Right cardiac atrium (tissue), 5 donors: ENCODE measurements around the gene NTHL1. TPM values are rescaled to one million over a fixed set of nuclear protein-coding genes. Genes with fewer than 3 reads are reported as not detected.

Experiments
- ATAC-seq, 2 donors: fragments of 200-7000 bp; cut with Tn5 transposase; one replicate each; pipeline versions ENCODE4 v1.8.0 to v1.9.1; 2020; ENCODE audit warnings: moderate library complexity in 2 of 2, mild to moderate bottlenecking in 1 of 2
- DNase-seq, 3 donors: peaks; one replicate each; pipeline ENCODE4 v3.0.0-alpha.2; 2020
- H3K27ac ChIP-seq: one replicate; pipeline ENCODE4 v1.5.1; 2013; ENCODE audit warnings: mild to moderate bottlenecking, low read length, control low read depth, moderate library complexity
- H3K27me3 ChIP-seq: one replicate; pipeline ENCODE4 v1.6.1; 2013; ENCODE audit not compliant: control insufficient read depth, insufficient read depth
- H3K4me1 ChIP-seq: one replicate; pipeline ENCODE4 v1.6.1; 2013; ENCODE audit warnings: low read length; ENCODE audit not compliant: control insufficient read depth, insufficient read depth
- H3K4me3 ChIP-seq: one replicate; pipeline ENCODE4 v1.5.1; 2013; ENCODE audit warnings: low read length, control low read depth
- H3K9me3 ChIP-seq: one replicate; pipeline ENCODE4 v1.6.1; 2013; ENCODE audit warnings: low read length; ENCODE audit not compliant: control insufficient read depth
- WGBS: extraction: QIAGEN DNeasy Blood & Tissue Kit; methylation state at CpG from one replicate; pipeline ENCODE4 v1.1.7; 2013; 5-methylcytosine and 5-hydroxymethylcytosine counted together
- intact Hi-C, 4 donors: fragments of 100-400 bp; cut with DNase I; formaldehyde crosslinking; loops; one replicate each; pipeline versions ENCODE4 v1.11.0 to v1.14.0; 2022 to 2023
- polyA plus RNA-seq: library from polyadenylated mRNA; stranded (reverse); fragments of 200-250 nt; gene quantifications from one replicate; pipeline ENCODE4 v1.2.3, GENCODE V29; 2013
- total RNA-seq, 4 donors: library from RNA; stranded (reverse); fragmentation: NEBNext Ultra II Directional; extraction: Animal tissue kit (Norgen Biotek cat#: 25700); gene quantifications; one replicate each; pipeline ENCODE4 v1.2.1, GENCODE V29; 2021
- donor health status: healthy with polysubstance abuse.
- donor health status: DM: no; HTN: yes; CAD: no.
- donor health status: DM: no; HTN: no; CAD: no.
- donor health status: DM: no; HTN: yes; CAD: no; lungs with severe emphysema.
- donor health status: DM: yes; HTN: yes; CAD: no.

Gene NTHL1
- total and polyA plus RNA-seq, 5 donors: 4.3 to 21.3 (median 13.4) TPM

- 70% methylated on average over 16 of the region's 16 CpGs for WGBS
- Histone ChIP-seq H3K27ac (peak overlapping the region; percentile 13), H3K4me1 (peaks cover 5% of the 10 kb centered on the region), H3K9me3 (no peaks in the 10 kb centered on the region), H3K27me3 (no peaks in the 10 kb centered on the region), H3K4me3 (peak overlapping the region; percentile 94)
- DNase-seq (peak in 2 of 3 donors; percentile 62 to 64), ATAC-seq (no peak)
- intact Hi-C loops: loop anchor here in 1 of 4 donors (10.0 kb wide), 1 partner anchor 119 kb away; the partner anchor contains the start of gene RAB26
Observed at GRCh38 chr16:2025878-2026460, 21.7 kb downstream of the NTHL1 start.

DNA sequence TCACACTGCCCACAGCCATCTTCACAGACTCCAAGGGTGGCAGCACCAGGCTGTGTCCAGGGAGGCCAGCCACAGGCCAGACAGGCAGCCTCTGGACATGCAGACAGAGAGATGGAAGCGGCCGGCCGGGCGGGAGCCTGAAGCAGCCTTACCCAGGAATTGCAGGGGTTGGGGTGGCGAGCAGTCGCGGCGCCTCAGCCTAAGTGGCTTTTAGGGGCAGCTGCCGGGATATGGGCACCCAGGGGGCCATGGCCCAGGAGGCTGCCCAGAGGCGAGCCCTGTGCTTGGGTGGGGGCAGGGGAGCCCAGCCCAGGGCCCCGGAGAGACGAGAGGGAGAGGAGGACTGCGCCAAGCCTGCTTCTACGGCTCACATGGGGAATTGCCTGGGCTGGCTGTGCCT, 22.4 kb downstream of the NTHL1 start:
- H3K27ac ChIP-seq: no peak overlapping the region
- peak in 1 of 3 donors; percentile 61 for DNase-seq
- WGBS: 90% methylated on average over 14 of the region's 14 CpGs
- H3K4me3 ChIP-seq: no peak overlapping the region
- ATAC-seq: no peak
- no peaks in the 10 kb centered on the region for H3K9me3 ChIP-seq
- no peaks in the 10 kb centered on the region for H3K27me3 ChIP-seq
- peaks cover 5% of the 10 kb centered on the region for H3K4me1 ChIP-seq
- intact Hi-C loops: loop anchor here in 1 of 4 donors (10.0 kb wide), 1 partner anchor 120 kb away; the partner anchor contains the start of gene RAB26

- H3K4me1 ChIP-seq: peaks cover 5% of the 10 kb centered on the region
- DNase-seq (peak in 1 of 3 donors; percentile 45), ATAC-seq (no peak)
- H3K4me3 ChIP-seq: no peak overlapping the region
- no peaks in the 10 kb centered on the region for H3K27me3 ChIP-seq
- no peaks in the 10 kb centered on the region for H3K9me3 ChIP-seq
- 74% methylated on average over 12 of the region's 12 CpGs for WGBS
- intact Hi-C loops: loop anchor here in 3 of 4 donors (5.0 to 10.0 kb wide), 2 partner anchors 118 to 121 kb away; partner anchors contain the start of gene RAB26 (in 1 of the 3)
- peak overlapping the region; percentile 71 for H3K27ac ChIP-seq
Observed at GRCh38 chr16:2024032-2024420, 23.6 kb downstream of the NTHL1 start.

DNA sequence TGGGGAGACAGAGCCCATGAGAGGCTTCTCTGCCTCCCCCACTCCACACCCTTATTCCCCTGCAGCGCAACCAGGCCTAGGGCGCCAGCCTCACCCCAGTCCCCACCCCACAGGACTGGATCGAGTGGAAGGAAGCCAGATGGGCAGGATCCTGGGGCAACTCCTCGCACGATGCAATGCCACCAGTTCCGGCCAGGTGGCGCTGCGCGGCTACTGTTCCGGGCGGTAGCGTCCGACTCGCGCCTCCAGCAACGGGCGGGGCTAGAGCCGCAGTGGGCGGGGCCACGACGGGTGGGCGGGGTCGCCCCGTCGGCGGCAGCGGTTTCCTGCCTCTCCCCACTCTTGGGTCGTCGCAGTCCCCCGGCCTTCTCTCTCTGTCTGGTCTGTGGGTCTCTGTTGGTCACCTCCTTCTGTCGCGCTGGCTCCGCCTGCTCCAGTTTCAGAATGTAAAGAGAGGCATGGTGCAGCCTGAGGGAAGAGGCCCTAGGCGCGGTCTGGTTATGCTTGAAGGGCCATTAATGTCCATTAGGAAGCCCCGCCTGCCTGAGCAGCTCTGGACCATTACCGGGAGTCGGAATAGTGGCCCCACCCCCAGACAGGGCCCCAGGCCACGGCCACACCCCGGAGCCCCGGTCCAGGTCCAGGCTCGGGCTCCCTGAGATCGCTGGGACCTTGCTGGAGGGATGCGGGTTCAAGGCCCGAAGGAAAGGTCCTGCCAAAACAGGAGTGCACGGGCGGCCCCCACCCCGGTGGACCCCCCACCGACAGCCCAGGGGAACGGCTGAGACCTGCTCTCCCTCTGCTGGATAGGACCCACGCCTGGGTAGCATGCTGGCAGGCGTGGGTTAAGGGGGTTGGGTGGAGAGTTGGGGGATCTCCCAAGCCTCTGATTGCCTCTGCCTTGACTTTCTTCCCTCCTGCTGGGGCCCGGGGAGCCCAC, 24.3 kb downstream of the NTHL1 start:
- peak; percentile 91 to 98 (median 97) for DNase-seq
- Histone ChIP-seq H3K4me3 (peak overlapping the region; percentile 8), H3K27me3 (no peaks in the 10 kb centered on the region), H3K4me1 (peaks cover 5% of the 10 kb centered on the region), H3K9me3 (no peaks in the 10 kb centered on the region), H3K27ac (peak overlapping the region; percentile 71)
- ATAC-seq: peak; percentile 90
- intact Hi-C loops: loop anchor here (2.0 to 10.0 kb wide), 3 partner anchors 117 to 121 kb away; partner anchors contain the start of gene RAB26 (in 1 of the 4)
- 12% methylated on average over 53 of the region's 53 CpGs for WGBS

- H3K27ac ChIP-seq: no peak overlapping the region
- peak in 2 of 3 donors; percentile 78 for DNase-seq
- intact Hi-C loops: loop anchor here (2.0 to 10.0 kb wide), 3 partner anchors 118 to 122 kb away; partner anchors contain the start of gene RAB26 (in 1 of the 4)
- H3K4me3 ChIP-seq: peak overlapping the region; percentile 7
- peak; percentile 14 to 27 for ATAC-seq
- no peaks in the 10 kb centered on the region for H3K27me3 ChIP-seq
- H3K4me1 ChIP-seq: peaks cover 5% of the 10 kb centered on the region
- no peaks in the 10 kb centered on the region for H3K9me3 ChIP-seq
- WGBS: 2% methylated on average over 14 of the region's 14 CpGs
Observed at GRCh38 chr16:2022723-2023091, 24.9 kb downstream of the NTHL1 start.

DNA sequence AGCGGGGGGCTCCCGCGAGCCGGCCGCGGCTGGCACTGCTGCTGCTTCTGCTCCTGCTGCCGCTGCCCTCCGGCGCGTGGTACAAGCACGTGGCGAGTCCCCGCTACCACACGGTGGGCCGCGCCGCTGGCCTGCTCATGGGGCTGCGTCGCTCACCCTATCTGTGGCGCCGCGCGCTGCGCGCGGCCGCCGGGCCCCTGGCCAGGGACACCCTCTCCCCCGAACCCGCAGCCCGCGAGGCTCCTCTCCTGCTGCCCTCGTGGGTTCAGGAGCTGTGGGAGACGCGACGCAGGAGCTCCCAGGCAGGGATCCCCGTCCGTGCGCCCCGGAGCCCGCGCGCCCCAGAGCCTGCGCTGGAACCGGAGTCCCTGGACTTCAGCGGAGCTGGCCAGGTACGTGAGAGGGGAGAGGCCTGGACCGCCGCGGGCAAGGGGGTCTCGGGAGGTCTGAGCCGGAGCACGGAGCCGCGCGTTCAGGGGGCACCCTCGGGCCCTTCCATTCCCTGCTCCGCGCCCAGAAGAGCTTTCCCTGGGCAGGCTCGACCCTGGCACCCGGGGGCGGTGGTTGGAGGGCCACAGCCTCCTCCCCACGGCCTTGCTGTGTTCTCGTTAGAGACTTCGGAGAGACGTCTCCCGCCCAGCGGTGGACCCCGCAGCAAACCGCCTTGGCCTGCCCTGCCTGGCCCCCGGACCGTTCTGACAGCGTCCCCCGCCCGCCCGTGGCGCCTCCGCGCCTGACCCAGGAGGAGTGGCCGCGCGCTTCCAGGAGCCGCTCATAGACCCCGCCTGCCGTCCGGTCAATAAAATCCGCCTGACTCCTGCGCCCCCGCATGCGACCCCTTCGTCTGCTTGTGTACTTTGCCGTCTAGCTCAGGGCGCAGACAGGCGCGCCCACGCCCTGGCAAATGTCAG, 27.5 kb downstream of the NTHL1 start:
- ATAC-seq: no peak
- intact Hi-C loops: loop anchor here in 3 of 4 donors (5.0 to 10.0 kb wide), 2 partner anchors 122 to 125 kb away; partner anchors contain the start of gene RAB26 (in 1 of the 3)

GRCh38 chr16:2019518-2019920, 28.1 kb downstream of the NTHL1 start, which contains the start of gene NPW:
Gene NPW (plus strand): TSS chr16:2019785.
- H3K4me3 ChIP-seq: no peak within 1 kb of the TSS
- ATAC-seq (no peak), DNase-seq (peak; percentile 8 to 71 (median 61))
- no peak within 1 kb of the TSS for H3K27ac ChIP-seq
- 2% methylated on average over 33 of the region's 33 CpGs for WGBS
- no peaks in the 10 kb centered on the region for H3K9me3 ChIP-seq
- H3K27me3 ChIP-seq: no peaks in the 10 kb centered on the region
- H3K4me1 ChIP-seq: peaks cover 5% of the 10 kb centered on the region
- intact Hi-C loops: no loop called here

More for the DNA sequence above, 27.5 kb downstream of the NTHL1 start:
- DNase-seq: peak; percentile 10 to 50 (median 49)
- H3K4me1 ChIP-seq: peaks cover 5% of the 10 kb centered on the region
- no peak overlapping the region for H3K27ac ChIP-seq
- 1% methylated on average over 96 of the region's 96 CpGs for WGBS
- no peak overlapping the region for H3K4me3 ChIP-seq
- H3K9me3 ChIP-seq: no peaks in the 10 kb centered on the region
- H3K27me3 ChIP-seq: no peaks in the 10 kb centered on the region

GRCh38 chr16:2016407-2016922, 31.2 kb downstream of the NTHL1 start:
- H3K27me3 ChIP-seq: no peaks in the 10 kb centered on the region
- H3K9me3 ChIP-seq: no peaks in the 10 kb centered on the region
- intact Hi-C loops: no loop called here
- DNase-seq: peak in 1 of 3 donors; percentile 56
- H3K27ac ChIP-seq: no peak overlapping the region
- ATAC-seq: no peak
- WGBS: 27% methylated on average over 13 of the region's 13 CpGs
- H3K4me1 ChIP-seq: no peaks in the 10 kb centered on the region
- H3K4me3 ChIP-seq: no peak overlapping the region

DNA sequence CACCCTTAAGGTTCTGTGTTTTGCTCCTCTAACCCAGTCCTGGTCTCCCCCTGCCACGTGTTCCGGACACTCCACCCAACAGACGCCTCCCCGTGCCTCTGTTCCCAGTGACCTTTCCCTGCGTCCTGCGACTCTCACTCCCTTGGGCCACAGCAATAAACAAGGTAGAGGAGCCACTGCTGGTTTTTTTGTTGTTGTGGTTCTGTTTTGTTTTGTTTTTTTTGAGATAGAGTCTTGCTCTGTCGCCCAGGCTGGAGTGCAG, 31.8 kb downstream of the NTHL1 start:
- H3K27me3 ChIP-seq: no peaks in the 10 kb centered on the region
- H3K9me3 ChIP-seq: no peaks in the 10 kb centered on the region
- ATAC-seq: no peak
- intact Hi-C loops: no loop called here
- no peak overlapping the region for H3K27ac ChIP-seq
- WGBS: 79% methylated on average over 7 of the region's 7 CpGs
- H3K4me1 ChIP-seq: no peaks in the 10 kb centered on the region
- DNase-seq: no peak
- no peak overlapping the region for H3K4me3 ChIP-seq
